HG02943 (cell line): ENCODE data around the gene RBM10.

Experiments
- ATAC-seq: cut with Tn5 transposase; IDR thresholded peaks from one replicate; pipeline ENCODE4 v1.9.1; 2021; ENCODE audit warnings: mild to moderate bottlenecking, low read depth, moderate library complexity; ENCODE audit not compliant: unreplicated experiment

The RBM10 gene

GRCh38 chrX:47172971-47173792, 28.2 kb downstream of the RBM10 start:
- no peak for ATAC-seq

- no peak for ATAC-seq
These were observed 29.4 kb downstream of the RBM10 start for GRCh38 chrX:47174376-47174775.

GRCh38 chrX:47174846-47175587, 30.0 kb downstream of the RBM10 start:
- no peak for ATAC-seq

DNA sequence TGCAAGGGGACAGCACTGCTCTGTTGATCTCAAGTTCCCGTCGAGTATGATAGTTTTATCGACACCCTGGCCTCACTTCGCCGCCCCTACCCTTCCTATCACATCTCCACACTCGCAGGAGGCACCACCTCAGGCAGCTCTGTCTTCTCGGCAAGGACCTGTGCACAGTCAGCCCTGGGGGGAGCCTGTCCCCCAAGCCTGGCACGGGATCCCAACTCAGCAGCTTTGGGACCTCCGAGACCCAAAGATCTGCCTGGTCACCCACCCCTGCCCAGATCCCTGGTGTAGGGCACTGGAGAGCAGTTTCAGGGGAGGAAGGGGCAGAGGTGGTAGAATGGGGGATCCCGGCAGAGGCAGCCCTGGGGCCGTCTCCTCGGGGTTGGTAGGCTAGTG, 30.6 kb downstream of the RBM10 start:
- no peak for ATAC-seq

- no peak for ATAC-seq
These were observed 31.2 kb downstream of the RBM10 start for GRCh38 chrX:47176101-47176740.

- ATAC-seq, result no peak
These were observed 32.1 kb downstream of the RBM10 start for GRCh38 chrX:47177079-47177478.

DNA sequence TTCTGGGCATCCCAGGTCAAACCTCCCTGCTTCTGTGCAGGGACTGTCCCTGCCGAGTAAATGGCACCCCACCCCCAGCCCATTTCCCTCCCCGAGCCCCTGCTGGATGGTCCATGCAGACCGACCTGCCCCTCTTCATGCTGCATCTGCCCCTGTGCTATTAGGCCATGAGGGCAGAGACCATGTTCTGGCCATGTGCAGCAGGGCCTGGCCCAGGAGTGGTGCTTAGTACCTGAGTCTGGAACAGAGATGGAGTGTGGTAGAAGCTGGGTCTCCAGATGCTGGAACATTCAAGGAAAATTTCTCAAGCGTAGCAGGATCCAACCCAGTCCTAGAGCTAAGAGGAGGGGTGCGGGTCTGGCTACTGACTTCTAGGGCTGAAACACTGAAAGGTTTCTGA, 33.3 kb downstream of the RBM10 start:
- no peak for ATAC-seq

GRCh38 chrX:47179221-47179927, 34.4 kb downstream of the RBM10 start:
- ATAC-seq, result no peak

DNA sequence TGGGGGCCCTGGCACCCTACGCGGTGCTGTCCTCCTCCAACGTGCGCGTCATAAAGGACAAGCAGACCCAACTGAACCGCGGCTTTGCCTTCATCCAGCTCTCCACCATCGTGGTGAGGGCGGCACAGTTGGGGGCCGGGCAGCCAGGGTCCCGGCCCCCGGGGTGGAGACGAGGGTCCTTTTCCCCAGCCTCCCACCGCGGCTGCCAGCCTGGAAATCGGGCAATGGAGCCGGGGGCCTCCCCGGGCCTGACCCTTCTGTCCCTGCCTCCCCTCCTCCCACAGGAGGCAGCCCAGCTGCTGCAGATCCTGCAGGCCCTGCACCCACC, 34.9 kb downstream of the RBM10 start:
- no peak for ATAC-seq

GRCh38 chrX:47180346-47180745, 35.3 kb downstream of the RBM10 start:
- ATAC-seq, result no peak

GRCh38 chrX:47181301-47181700, 36.3 kb downstream of the RBM10 start:
- no peak for ATAC-seq

- no peak for ATAC-seq
These were observed 37.2 kb downstream of the RBM10 start for GRCh38 chrX:47182106-47182700.

GRCh38 chrX:47184486-47184885, 39.5 kb downstream of the RBM10 start:
- ATAC-seq, result no peak

DNA sequence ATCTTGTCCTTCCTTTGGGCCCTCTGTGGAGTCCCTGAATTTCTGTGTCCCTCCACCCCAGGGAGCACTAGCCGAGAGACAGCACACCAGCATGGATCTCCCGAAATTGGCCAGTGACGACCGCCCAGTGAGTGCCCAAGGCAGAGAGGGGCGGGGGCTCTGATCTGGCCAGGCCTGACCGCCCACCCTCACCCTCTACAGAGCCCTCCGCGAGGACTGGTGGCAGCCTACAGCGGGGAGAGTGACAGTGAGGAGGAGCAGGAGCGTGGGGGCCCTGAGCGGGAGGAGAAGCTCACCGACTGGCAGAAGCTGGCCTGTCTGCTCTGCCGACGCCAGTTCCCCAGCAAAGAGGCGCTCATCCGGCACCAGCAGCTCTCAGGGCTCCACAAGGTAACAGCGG, 40.2 kb downstream of the RBM10 start:
- ATAC-seq, result no peak

- ATAC-seq, result no peak
These were observed 41.2 kb downstream of the RBM10 start for GRCh38 chrX:47186096-47186740.

DNA sequence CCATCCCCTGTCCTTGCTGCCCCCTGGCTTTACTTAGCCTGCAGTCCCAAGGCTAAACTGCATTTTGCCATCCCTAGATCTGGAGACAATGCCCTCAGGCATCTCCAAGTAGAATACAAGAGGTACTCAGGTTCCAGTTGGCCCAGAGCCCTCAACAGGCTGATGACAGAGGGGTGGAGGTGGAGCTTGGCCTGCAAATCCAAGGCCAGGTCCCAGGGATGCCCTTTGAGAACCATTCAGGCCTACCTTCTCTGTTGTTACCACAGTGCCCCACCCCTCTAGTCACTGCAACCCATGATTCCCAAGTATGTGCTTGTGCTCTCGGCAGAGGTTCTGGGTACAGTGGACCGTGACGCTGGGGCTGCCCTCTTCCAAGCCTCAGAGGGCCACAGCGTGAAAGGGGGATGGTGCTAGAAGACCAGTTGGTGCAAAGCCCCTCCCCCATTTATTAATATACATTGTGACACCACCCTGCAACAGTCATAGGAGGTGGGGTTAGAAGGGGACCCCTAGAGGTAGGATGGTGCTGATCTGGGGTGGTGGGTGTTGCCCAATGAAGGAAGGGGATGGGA, 42.2 kb downstream of the RBM10 start:
- no peak for ATAC-seq

DNA sequence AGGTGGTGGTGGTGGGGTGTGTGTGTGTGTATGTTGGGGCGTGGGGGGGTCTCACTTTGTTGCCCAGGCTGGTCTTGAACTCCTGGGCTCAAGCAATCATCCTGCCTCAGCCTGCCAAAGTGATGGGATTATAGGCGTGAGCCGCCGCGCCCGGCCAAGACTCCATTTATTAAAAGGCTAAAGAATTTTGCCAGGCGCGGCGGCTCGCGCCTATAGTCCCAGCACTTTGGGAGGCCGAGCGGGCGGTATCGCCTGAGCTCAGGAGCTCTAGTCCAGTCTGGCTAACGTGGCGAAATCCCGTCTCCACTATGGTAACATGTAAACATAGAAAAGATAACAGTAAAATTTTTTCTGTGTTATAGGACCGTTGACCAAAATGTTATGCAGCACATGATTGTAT, 44.9 kb downstream of the RBM10 start:
- ATAC-seq, result no peak

DNA sequence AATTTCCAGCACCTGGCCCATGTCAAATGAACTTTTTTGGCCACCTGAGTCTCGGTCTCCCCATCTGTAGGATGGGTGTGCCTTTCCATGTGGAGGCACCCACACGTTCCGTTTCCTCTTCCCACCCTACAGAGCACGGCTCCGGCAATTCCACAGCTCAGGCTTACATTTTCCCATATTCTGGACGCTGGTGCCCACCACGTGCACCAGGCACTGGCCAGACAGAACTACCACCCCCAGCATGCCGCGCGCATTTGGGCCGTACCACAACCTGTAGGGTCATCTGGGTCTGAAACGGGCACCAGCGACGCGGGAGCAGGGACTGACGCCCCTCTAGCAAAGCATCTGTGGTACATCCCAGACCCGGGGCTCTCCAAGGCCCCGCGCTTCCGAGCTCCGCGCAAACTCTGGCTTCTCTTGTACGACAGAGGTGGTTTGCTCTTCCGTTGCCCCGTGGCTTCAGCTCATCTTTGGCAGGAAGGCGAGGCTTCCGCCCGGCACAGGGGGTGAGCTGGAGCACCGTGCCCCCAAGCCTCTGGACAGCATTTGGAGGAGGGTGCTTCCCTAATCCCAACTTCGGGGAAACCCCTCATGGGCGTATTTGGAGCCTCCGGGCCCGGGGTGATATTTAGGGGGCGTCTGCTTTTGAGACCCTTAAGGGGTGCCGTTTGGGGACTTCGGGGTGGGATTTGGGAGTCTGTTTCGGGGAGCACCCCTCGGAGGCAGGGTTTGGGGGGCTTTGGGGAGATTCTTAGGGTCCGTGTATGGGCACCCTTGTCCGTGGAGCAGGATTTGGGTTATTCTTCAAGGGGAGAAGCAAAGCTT, 45.6 kb downstream of the RBM10 start:
- ATAC-seq, result peak; percentile 35

DNA sequence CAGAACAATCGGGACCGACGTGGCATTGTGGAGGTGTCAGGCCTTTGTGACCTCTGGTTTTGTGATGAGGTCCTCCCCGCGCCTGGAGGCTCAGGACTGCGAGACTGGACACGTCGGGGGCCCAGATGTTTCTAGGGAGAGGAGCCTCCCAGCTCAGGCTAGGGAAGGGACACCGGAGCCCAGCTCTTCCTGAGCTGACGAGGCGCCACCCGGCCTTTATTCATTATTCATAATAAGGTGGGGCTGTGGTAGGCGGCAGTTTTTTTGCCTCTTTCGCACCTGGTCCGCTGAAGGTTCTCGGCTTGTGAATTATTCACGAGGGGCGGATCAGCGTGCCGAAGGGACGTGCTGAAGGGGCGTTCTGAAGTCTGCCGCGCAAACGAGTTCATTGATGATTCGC, 46.3 kb downstream of the RBM10 start:
- ATAC-seq, result no peak
